Testis (tissue), 3 donors: ENCODE data around the gene STBD1. TPM values are rescaled to one million over a fixed set of nuclear protein-coding genes. Genes with fewer than 3 reads are reported as not detected.

ENCODE experiments used
- DNase-seq: peaks from one replicate; pipeline ENCODE4 v3.0.0-alpha.2; 2019
- H3K27ac ChIP-seq, 2 donors: fragments of 200-600 bp; sonication (generic); one replicate each; pipeline ENCODE4 v1.5.1; 2019
- H3K27me3 ChIP-seq: fragments of 200-600 bp; sonication (generic); one replicate; pipeline ENCODE4 v1.5.1; 2019
- H3K36me3 ChIP-seq: fragments of 200-600 bp; sonication (generic); one replicate; pipeline ENCODE4 v1.5.1; 2017; ENCODE audit warnings: low read depth; ENCODE audit errors: missing control alignments
- H3K4me1 ChIP-seq: fragments of 200-600 bp; sonication (generic); one replicate; pipeline ENCODE4 v1.5.1; 2019
- H3K4me3 ChIP-seq, 2 donors: fragments of 200-600 bp; sonication (generic); one replicate each; pipeline ENCODE4 v1.5.1; 2017 to 2019
- H3K9me3 ChIP-seq: fragments of 200-600 bp; sonication (generic); one replicate; pipeline ENCODE4 v1.5.1; 2017
- POLR2A ChIP-seq: fragments of 450-650 bp; IDR thresholded peaks from one replicate; pipeline ENCODE4 v1.6.1; 2017; ENCODE audit warnings: antibody characterized with exemption, mild to moderate bottlenecking, moderate library complexity
- WGBS, 2 donors: methylation state at CpG; one replicate each; pipeline ENCODE4 v1.1.5; 2018; 5-methylcytosine and 5-hydroxymethylcytosine counted together
- intact Hi-C: fragments of 100-400 bp; cut with DNase I; formaldehyde crosslinking; loops from one replicate; pipeline ENCODE4 v1.15.1; 2023; ENCODE audit warnings: low total_unique reads
- polyA plus RNA-seq: library from polyadenylated mRNA; stranded (reverse); fragments of 350-450 nt; fragmentation: Illumina TruSeq; extraction: RNeasy Lipid Tissue Mini Kit (QIAGEN cat#74804); gene quantifications from one replicate; pipeline ENCODE4 v1.2.3, GENCODE V29; 2014; ENCODE audit warnings: low read depth, low replicate concordance; ENCODE audit not compliant: insufficient read depth
- total RNA-seq, 2 donors: library from RNA; depleted of rRNA; stranded (reverse); fragments of >200 nt; gene quantifications; one replicate each; pipeline ENCODE4 v1.2.3, GENCODE V29; 2016
- TF ChIP-seq, protein P1 (sequence below), 3 experiments: fragments of 450-650 bp in 2 of 3; fragments of 200-600 bp in 1 of 3; sonication (generic) in 1 of 3; IDR thresholded peaks; one replicate each; pipeline ENCODE4 v1.5.1; 2016 to 2019; ENCODE audit warnings: antibody characterized with exemption in 3 of 3, mild to moderate bottlenecking in 2 of 3, moderate library complexity in 1 of 3

STBD1 gene
- total and polyA plus RNA-seq, 3 donors from 2014 or later = 2.5 to 5.3 (median 4.6) TPM

DNA sequence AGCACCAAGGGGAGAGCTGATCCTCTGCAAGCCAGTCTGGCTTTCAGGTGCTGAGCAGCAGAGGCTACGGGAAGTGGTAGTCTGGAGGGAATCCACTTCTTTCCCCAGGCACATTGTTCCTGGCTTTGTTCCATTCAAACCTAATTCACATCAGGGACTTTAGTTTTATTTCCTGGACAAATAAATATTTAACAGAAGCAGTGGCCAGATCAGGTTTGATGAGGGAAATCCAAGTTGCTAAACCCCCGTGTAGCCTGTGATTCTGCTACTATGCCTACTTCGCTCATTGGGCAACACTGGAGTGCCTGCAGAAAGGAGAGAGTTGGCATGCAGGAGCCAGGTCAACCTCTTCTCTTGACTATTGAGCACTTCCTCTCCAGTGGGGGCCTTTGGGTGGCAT lies 13.8 kb upstream of the STBD1 start:
- DNase-seq = no peak
- TF ChIP-seq POLR2A = no peak
- TF ChIP-seq, protein P1, sequence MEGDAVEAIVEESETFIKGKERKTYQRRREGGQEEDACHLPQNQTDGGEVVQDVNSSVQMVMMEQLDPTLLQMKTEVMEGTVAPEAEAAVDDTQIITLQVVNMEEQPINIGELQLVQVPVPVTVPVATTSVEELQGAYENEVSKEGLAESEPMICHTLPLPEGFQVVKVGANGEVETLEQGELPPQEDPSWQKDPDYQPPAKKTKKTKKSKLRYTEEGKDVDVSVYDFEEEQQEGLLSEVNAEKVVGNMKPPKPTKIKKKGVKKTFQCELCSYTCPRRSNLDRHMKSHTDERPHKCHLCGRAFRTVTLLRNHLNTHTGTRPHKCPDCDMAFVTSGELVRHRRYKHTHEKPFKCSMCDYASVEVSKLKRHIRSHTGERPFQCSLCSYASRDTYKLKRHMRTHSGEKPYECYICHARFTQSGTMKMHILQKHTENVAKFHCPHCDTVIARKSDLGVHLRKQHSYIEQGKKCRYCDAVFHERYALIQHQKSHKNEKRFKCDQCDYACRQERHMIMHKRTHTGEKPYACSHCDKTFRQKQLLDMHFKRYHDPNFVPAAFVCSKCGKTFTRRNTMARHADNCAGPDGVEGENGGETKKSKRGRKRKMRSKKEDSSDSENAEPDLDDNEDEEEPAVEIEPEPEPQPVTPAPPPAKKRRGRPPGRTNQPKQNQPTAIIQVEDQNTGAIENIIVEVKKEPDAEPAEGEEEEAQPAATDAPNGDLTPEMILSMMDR (IDR thresholded peaks at IDR 0.05) = no peak
- no peaks in the 10 kb centered on the region for H3K9me3 ChIP-seq
- H3K27ac ChIP-seq = no peak overlapping the region
- intact Hi-C loops = no loop called here
- no peaks in the 10 kb centered on the region for H3K4me1 ChIP-seq
- no peaks in the 10 kb centered on the region for H3K27me3 ChIP-seq
- 91 to 93% methylated on average over 3 of the region's 3 CpGs for WGBS, 2 donors
- no peaks in the 10 kb centered on the region for H3K36me3 ChIP-seq
- H3K4me3 ChIP-seq = no peak overlapping the region

DNA sequence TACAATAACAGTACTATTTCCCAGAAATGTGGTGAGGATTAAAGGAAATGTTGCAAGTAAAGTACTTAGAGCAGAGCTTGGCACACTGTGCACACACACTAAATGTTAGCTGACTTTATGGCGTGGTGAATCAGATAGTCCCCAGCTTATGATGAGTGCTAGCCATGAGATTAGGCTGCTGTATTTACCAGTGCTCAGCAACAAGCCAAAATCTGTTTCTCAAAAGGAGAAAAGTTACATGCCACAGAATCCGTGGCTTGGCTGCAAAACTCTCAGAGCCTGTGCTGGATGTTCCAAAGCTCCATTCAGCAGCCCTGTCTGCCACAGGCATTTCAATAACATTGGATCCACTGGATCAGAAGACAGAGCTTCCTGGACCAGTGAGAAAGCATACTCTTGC lies 12.8 kb upstream of the STBD1 start:
- H3K27me3 ChIP-seq = no peaks in the 10 kb centered on the region
- WGBS, 2 donors = 55 to 60% methylated on average over 2 of the region's 2 CpGs
- DNase-seq = no peak
- H3K4me1 ChIP-seq = no peaks in the 10 kb centered on the region
- H3K4me3 ChIP-seq = no peak overlapping the region
- H3K9me3 ChIP-seq = no peaks in the 10 kb centered on the region
- TF ChIP-seq, protein P1 (IDR thresholded peaks at IDR 0.05) = no peak
- no peak for TF ChIP-seq POLR2A
- no peak overlapping the region for H3K27ac ChIP-seq
- H3K36me3 ChIP-seq = no peaks in the 10 kb centered on the region
- intact Hi-C loops = no loop called here

DNA sequence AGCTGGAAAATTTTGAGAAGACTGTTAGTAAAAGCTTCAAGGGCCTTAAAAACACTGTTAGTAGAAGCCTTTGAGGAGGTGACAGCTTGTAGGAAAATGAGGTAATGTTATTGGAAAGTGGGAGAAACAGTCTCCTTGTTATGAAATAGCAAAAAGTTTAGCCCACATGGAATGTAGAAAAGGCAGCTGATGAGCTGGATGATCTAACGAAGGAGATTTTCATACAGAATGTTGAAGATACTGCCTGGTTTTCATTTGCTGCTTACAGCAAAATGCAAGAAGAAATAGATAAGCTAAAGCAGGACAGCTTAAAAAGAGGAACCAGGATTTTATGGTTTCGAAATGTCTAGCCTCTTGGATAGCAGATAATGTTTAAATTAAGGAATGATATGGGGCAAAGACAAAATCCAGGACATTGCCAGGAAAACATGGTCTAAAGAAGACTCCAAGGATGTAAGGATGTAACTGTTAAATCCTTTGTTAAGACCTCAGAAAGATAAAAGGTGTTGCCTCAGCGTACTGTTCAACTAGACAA lies 10.2 kb upstream of the STBD1 start:
- H3K27me3 ChIP-seq = no peaks in the 10 kb centered on the region
- no peak for DNase-seq

DNA sequence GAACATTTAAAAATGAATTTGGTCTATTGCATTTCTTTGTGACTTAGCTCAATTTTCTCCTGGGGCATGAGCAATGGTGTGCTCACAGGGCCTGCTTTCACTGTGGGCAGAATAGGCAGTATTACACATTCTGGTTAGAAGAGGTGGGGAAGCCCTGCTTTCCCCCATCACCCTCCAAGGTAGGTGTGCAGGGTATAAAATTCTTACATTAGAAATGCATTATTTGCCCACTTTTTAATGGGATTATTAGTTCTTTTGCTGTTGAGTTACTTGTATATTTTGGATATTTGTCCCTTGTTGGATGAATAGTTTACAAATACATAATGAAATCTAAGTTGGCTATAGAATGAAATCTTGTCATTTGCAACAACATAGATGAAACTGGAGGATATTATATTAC lies 8.3 kb upstream of the STBD1 start:
- no peak for DNase-seq
- Histone ChIP-seq H3K27me3 (no peaks in the 10 kb centered on the region), H3K27ac (no peak overlapping the region), H3K9me3 (no peaks in the 10 kb centered on the region), H3K36me3 (no peaks in the 10 kb centered on the region), H3K4me1 (peaks cover 3% of the 10 kb centered on the region), H3K4me3 (no peak overlapping the region)
- TF ChIP-seq, protein P1 (IDR thresholded peaks at IDR 0.05) = no peak
- no peak for TF ChIP-seq POLR2A
- intact Hi-C loops = no loop called here

More for the DNA sequence above, 10.2 kb upstream of the STBD1 start:
- no peak overlapping the region for H3K27ac ChIP-seq
- intact Hi-C loops = no loop called here
- 90 to 91% methylated on average over 3 of the region's 3 CpGs for WGBS, 2 donors
- no peak for TF ChIP-seq POLR2A
- TF ChIP-seq, protein P1 (IDR thresholded peaks at IDR 0.05) = no peak
- H3K36me3 ChIP-seq = no peaks in the 10 kb centered on the region
- H3K4me3 ChIP-seq = no peak overlapping the region
- no peaks in the 10 kb centered on the region for H3K4me1 ChIP-seq
- H3K9me3 ChIP-seq = no peaks in the 10 kb centered on the region

DNA sequence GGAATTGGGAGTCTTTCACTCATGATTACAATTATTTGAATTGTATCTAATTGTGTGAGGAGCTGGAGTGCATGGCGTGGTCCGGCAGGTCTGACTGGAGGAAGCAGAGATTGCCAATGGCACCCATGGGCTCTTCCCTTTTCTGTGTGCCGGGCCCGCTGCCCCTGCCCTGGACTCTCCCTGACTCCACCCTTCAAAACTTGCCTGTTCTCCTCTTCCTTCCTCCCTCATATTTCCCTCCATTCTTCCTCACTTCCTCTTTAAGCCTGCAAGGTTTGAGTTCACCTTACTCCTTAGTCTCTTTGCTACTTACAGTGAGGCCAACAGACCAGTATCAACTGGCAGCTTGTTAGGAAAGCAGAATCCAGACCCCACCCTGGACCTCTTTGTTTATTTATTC lies 6.5 kb upstream of the STBD1 start:
- intact Hi-C loops = no loop called here
- Histone ChIP-seq H3K27me3 (no peaks in the 10 kb centered on the region), H3K27ac (no peak overlapping the region), H3K4me1 (peaks cover 3% of the 10 kb centered on the region), H3K36me3 (no peaks in the 10 kb centered on the region), H3K9me3 (no peaks in the 10 kb centered on the region), H3K4me3 (no peak overlapping the region)
- 68 to 72% methylated on average over 4 of the region's 4 CpGs for WGBS, 2 donors
- TF ChIP-seq POLR2A = no peak
- TF ChIP-seq, protein P1 (IDR thresholded peaks at IDR 0.05) = no peak
- DNase-seq = no peak
